Heart left ventricle (tissue), 16 donors: ENCODE data around the gene TIMELESS. TPM values are rescaled to one million over a fixed set of nuclear protein-coding genes. Genes with fewer than 3 reads are reported as not detected.
"Not testable (repeated sequence)": the region's sequence is repeated elsewhere in the genome, so short reads cannot be mapped to it uniquely, and the experiment has no call there.

Experiments
- ATAC-seq, 4 donors: fragments of 200-7000 bp; cut with Tn5 transposase; one replicate each; pipeline ENCODE4 v1.9.1; 2020 to 2022; ENCODE audit warnings: moderate library complexity in 4 of 4, mild to moderate bottlenecking in 3 of 4, moderate number of reproducible peaks in 1 of 4
- DNase-seq, 5 donors: peaks; one replicate each; pipeline ENCODE4 v3.0.0-alpha.2; 2020
- H3K27ac ChIP-seq, 12 donors: fragments of 200-600 bp; sonication (generic) in 4 of 12; one replicate each; pipeline versions ENCODE4 v1.5.0 to v1.8.0; 2016 to 2022; ENCODE audit warnings: mild to moderate bottlenecking in 2 of 12
- H3K27me3 ChIP-seq, 9 donors: fragments of 200-600 bp; sonication (generic) in 2 of 9; one replicate each; pipeline versions ENCODE4 v1.5.1 to v1.8.0; 2016 to 2022; ENCODE audit warnings: mild to moderate bottlenecking in 3 of 9
- H3K36me3 ChIP-seq, 9 donors: fragments of 200-600 bp; sonication (generic) in 2 of 9; one replicate each; pipeline versions ENCODE4 v1.5.0 to v1.8.0; 2018 to 2022; ENCODE audit warnings: mild to moderate bottlenecking in 2 of 9
- H3K4me1 ChIP-seq, 12 donors: fragments of 200-600 bp; sonication (generic) in 4 of 12; one replicate each; pipeline versions ENCODE4 v1.5.0 to v1.8.0; 2016 to 2022; ENCODE audit warnings: mild to moderate bottlenecking in 3 of 12
- H3K4me3 ChIP-seq, 12 donors: fragments of 200-600 bp; sonication (generic) in 4 of 12; one replicate each; pipeline versions ENCODE4 v1.5.0 to v1.8.0; 2017 to 2022; ENCODE audit warnings: mild to moderate bottlenecking in 9 of 12, moderate library complexity in 4 of 12
- H3K9me3 ChIP-seq, 12 donors: fragments of 200-600 bp; sonication (generic) in 4 of 12; one replicate each; pipeline versions ENCODE4 v1.5.0 to v1.8.0; 2016 to 2022; ENCODE audit warnings: mild to moderate bottlenecking in 1 of 12
- CTCF ChIP-seq, 12 donors: fragments of 200-600 bp; sonication (generic) in 4 of 12; IDR thresholded peaks; one replicate each; pipeline versions ENCODE4 v1.5.0 to v1.8.0; 2018 to 2022; ENCODE audit warnings: antibody characterized with exemption in 12 of 12, mild to moderate bottlenecking in 5 of 12
- POLR2A ChIP-seq, 2 donors: fragments of 450-650 bp; IDR thresholded peaks; one replicate each; pipeline ENCODE4 v1.6.1; 2017; ENCODE audit warnings: antibody characterized with exemption in 2 of 2, mild to moderate bottlenecking in 2 of 2, moderate library complexity in 2 of 2
- WGBS, 4 donors: extraction: QIAGEN DNeasy Blood & Tissue Kit in 2 of 4; methylation state at CpG; one replicate each; pipeline versions ENCODE4 v1.1.5 to v1.1.7; 2013 to 2018; 5-methylcytosine and 5-hydroxymethylcytosine counted together
- intact Hi-C, 10 donors: fragments of 100-400 bp; cut with DNase I; formaldehyde crosslinking; loops; one replicate each; pipeline versions ENCODE4 v1.11.1 to v1.14.2; 2022
- polyA plus RNA-seq, 2 donors: library from polyadenylated mRNA; stranded (reverse); fragments of 200-250 nt; gene quantifications; one replicate each; pipeline ENCODE4 v1.2.3, GENCODE V29; 2013
- total RNA-seq, 9 donors: library from RNA; depleted of rRNA in 2 of 9; stranded (reverse); fragments of >200 nt in 2 of 9; fragmentation: NEBNext Ultra II Directional in 3 of 9; extraction: Animal tissue kit (Norgen Biotek cat#: 25700) in 3 of 9; gene quantifications; one replicate each; pipeline versions ENCODE4 v1.1.0 to v1.2.4, GENCODE V29; 2016 to 2023
- donor health status: ischemic (EF 13 %, LVEDD 7.1; RV severe dilation, severe dysfunction).
- donor health status: healthy with polysubstance abuse.
- donor health status: DM: no; HTN: yes; CAD: no.
- donor health status: DM: no; HTN: no; CAD: no.
- donor health status: ischemic (EF 25% LVEDD 6.9; RV normal size, moderate dysfunction).
- donor health status: ischemic (EF 25% LVEDD 5.7; RV mildly dilated, moderate dysfunction).
- donor health status: healthy.
- donor health status: DM: yes; HTN: yes; CAD: no.
- donor health status: ischemic (EF 35%, LVEDD 5.7; RV mildly dilated, moderate dysfunction).
- donor health status: nonischemic (EF 11% LVEDD 7.7; RV severe dilation, severe dysfunction).
- donor health status: DM: yes; HTN: yes; CAD: no.
- donor health status: PGD.
- donor health status: ischemic (EF 29% LVEDD 5.4; RV normal size, mild dysfunction).
- donor health status: nonischemic (EF 23%, LVEDD 6.1; RV moderate dilation, normal function).

The TIMELESS gene
- total and polyA plus RNA-seq, 11 donors = 1.1 to 7.3 (median 2.4) TPM

GRCh38 chr12:56411781-56412639 is 37.2 kb downstream of the TIMELESS start:
- no peaks in the 10 kb centered on the region for H3K36me3 ChIP-seq
- no peaks in the 10 kb centered on the region for H3K27me3 ChIP-seq
- no peaks in the 10 kb centered on the region for H3K9me3 ChIP-seq
- intact Hi-C loops = no loop called here
- H3K4me1 ChIP-seq = no peaks in the 10 kb centered on the region
- no peak overlapping the region for H3K4me3 ChIP-seq
- TF ChIP-seq CTCF (IDR thresholded peaks at IDR 0.05) (no peak), POLR2A (IDR thresholded peaks at IDR 0.05) (no peak)
- no peak overlapping the region for H3K27ac ChIP-seq
- no peak for DNase-seq
- ATAC-seq = peak in 1 of 4 donors; percentile 57
- WGBS, 4 donors = 70 to 79% (median 76%) methylated on average over 5 to 6 of the region's 6 CpGs

- no peaks in the 10 kb centered on the region for H3K4me1 ChIP-seq
- no peaks in the 10 kb centered on the region for H3K9me3 ChIP-seq
- no peak overlapping the region for H3K27ac ChIP-seq
- H3K27me3 ChIP-seq = no peaks in the 10 kb centered on the region
- DNase-seq = no peak
- ATAC-seq = no peak
- intact Hi-C loops = no loop called here
- no peak overlapping the region for H3K4me3 ChIP-seq
- 93 to 100% (median 93%) methylated on average over 1 to 4 of the region's 4 CpGs; no CpG with 5 or more reads in 1 of the 4 donors for WGBS, 4 donors
- TF ChIP-seq CTCF (IDR thresholded peaks at IDR 0.05) (no peak), POLR2A (IDR thresholded peaks at IDR 0.05) (no peak)
- no peaks in the 10 kb centered on the region for H3K36me3 ChIP-seq
Measured at GRCh38 chr12:56410768-56411167, 38.5 kb downstream of the TIMELESS start.

- ATAC-seq = no peak
- 92 to 94% (median 93%) methylated on average over 5 of the region's 5 CpGs for WGBS, 4 donors
- H3K27ac ChIP-seq = no peak overlapping the region
- H3K27me3 ChIP-seq = no peaks in the 10 kb centered on the region
- intact Hi-C loops = no loop called here
- DNase-seq = no peak
- no peak overlapping the region for H3K4me3 ChIP-seq
- no peak for TF ChIP-seq POLR2A (IDR thresholded peaks at IDR 0.05)
- no peak for TF ChIP-seq CTCF (IDR thresholded peaks at IDR 0.05)
- H3K4me1 ChIP-seq = no peaks in the 10 kb centered on the region
- no peaks in the 10 kb centered on the region for H3K9me3 ChIP-seq
- H3K36me3 ChIP-seq = no peaks in the 10 kb centered on the region
Measured at GRCh38 chr12:56408799-56409417, 40.3 kb downstream of the TIMELESS start.

GRCh38 chr12:56404227-56404626 is 45.0 kb downstream of the TIMELESS start:
- H3K4me1 ChIP-seq, H3K9me3 ChIP-seq, H3K36me3 ChIP-seq, H3K27me3 ChIP-seq, intact Hi-C loops, H3K4me3 ChIP-seq, ATAC-seq, H3K27ac ChIP-seq, DNase-seq: not testable (repeated sequence)
- 57 to 95% (median 90%) methylated on average over 3 of the region's 3 CpGs for WGBS, 4 donors

GRCh38 chr12:56401612-56402011 is 47.6 kb downstream of the TIMELESS start:
- H3K27ac ChIP-seq, intact Hi-C loops, H3K4me1 ChIP-seq, H3K4me3 ChIP-seq, H3K36me3 ChIP-seq, DNase-seq, ATAC-seq, H3K27me3 ChIP-seq: not testable (repeated sequence)
- peaks cover 0 to 18% (median 9%) of the 10 kb centered on the region in 12 donors for H3K9me3 ChIP-seq

- H3K4me1 ChIP-seq, DNase-seq, H3K36me3 ChIP-seq, intact Hi-C loops, ATAC-seq, H3K4me3 ChIP-seq, H3K27me3 ChIP-seq, H3K27ac ChIP-seq: not testable (repeated sequence)
- peaks cover 0 to 18% (median 9%) of the 10 kb centered on the region in 12 donors for H3K9me3 ChIP-seq
- 94 to 95% (median 94%) methylated on average over 1 to 2 of the region's 3 CpGs for WGBS, 4 donors
Measured at GRCh38 chr12:56401125-56401524, 48.1 kb downstream of the TIMELESS start.

- peaks cover 0 to 18% (median 9%) of the 10 kb centered on the region in 12 donors for H3K9me3 ChIP-seq
- ATAC-seq, H3K4me1 ChIP-seq, intact Hi-C loops, H3K27me3 ChIP-seq, H3K27ac ChIP-seq, DNase-seq, H3K36me3 ChIP-seq, H3K4me3 ChIP-seq: not testable (repeated sequence)
- WGBS, 4 donors = 85 to 90% (median 87%) methylated on average over 3 of the region's 3 CpGs
Measured at GRCh38 chr12:56399466-56399865, 49.8 kb downstream of the TIMELESS start.
